GM18505 (cell line): Measurements from ENCODE around the gene FANCE.

ENCODE experiments used
- ATAC-seq: cut with Tn5 transposase; IDR thresholded peaks from one replicate; pipeline ENCODE4 v1.9.1; 2021; ENCODE audit not compliant: unreplicated experiment
- POLR2A ChIP-seq: IDR thresholded peaks from 4 replicates; pipeline ENCODE4 v1.6.1; 2011; ENCODE audit warnings: borderline replicate concordance; ENCODE audit not compliant: insufficient read depth, insufficient read length; ENCODE audit errors: extremely low read depth

The FANCE gene

GRCh38 chr6:35443341-35444030 is 8.7 kb upstream of the FANCE start:
- no peak for TF ChIP-seq POLR2A
- ATAC-seq, result no peak

- ATAC-seq, result no peak
- no peak for TF ChIP-seq POLR2A
Measured at GRCh38 chr6:35445691-35446090, 6.4 kb upstream of the FANCE start.

- no peak for TF ChIP-seq POLR2A
- ATAC-seq, result no peak
Measured at GRCh38 chr6:35448191-35448590, 3.9 kb upstream of the FANCE start.

- no peak for ATAC-seq
- TF ChIP-seq POLR2A, result no peak
Measured at GRCh38 chr6:35449287-35449881, 2.8 kb upstream of the FANCE start.

- no peak for TF ChIP-seq POLR2A
- ATAC-seq, result no peak
Measured at GRCh38 chr6:35451354-35452182, 570 bp upstream of the FANCE start.

- no peak for TF ChIP-seq POLR2A
- no peak for ATAC-seq
Measured at GRCh38 chr6:35453236-35453635, 1.1 kb downstream of the FANCE start.

GRCh38 chr6:35454391-35455110 is 2.4 kb downstream of the FANCE start:
- ATAC-seq, result no peak
- TF ChIP-seq POLR2A, result no peak

- no peak for ATAC-seq
- no peak for TF ChIP-seq POLR2A
Measured at GRCh38 chr6:35457907-35458306, 5.8 kb downstream of the FANCE start.

GRCh38 chr6:35461270-35461669 is 9.1 kb downstream of the FANCE start:
- no peak for TF ChIP-seq POLR2A
- ATAC-seq, result no peak

- ATAC-seq, result no peak
- no peak for TF ChIP-seq POLR2A
Measured at GRCh38 chr6:35463292-35463691, 11.2 kb downstream of the FANCE start.

GRCh38 chr6:35465646-35466045 is 13.5 kb downstream of the FANCE start:
- TF ChIP-seq POLR2A, result no peak
- no peak for ATAC-seq

- ATAC-seq, result peak; percentile 88
- peak; percentile 100 for TF ChIP-seq POLR2A
Measured at GRCh38 chr6:35468181-35468979, 16.2 kb downstream of the FANCE start, which contains the start of gene RPL10A. Gene RPL10A, plus strand, starts transcription at chr6:35468401. Its CDS starts 34 bp downstream, at chr6:35468435.
